KOPT-K1 (cell line): Measurements from ENCODE around the gene NHS.

Experiments
- H3K27ac ChIP-seq: fragments of 200-600 bp; sonication (generic); 2 replicates; pipeline ENCODE4 v1.5.1; 2016; ENCODE audit warnings: antibody characterized with exemption, mild to moderate bottlenecking, low read depth, low read length; ENCODE audit not compliant: poor library complexity, severe bottlenecking
- H3K36me3 ChIP-seq: fragments of 200-600 bp; sonication (generic); 2 replicates; pipeline ENCODE4 v1.5.1; 2017; ENCODE audit warnings: antibody characterized with exemption, mild to moderate bottlenecking, low read length, moderate library complexity; ENCODE audit not compliant: insufficient read depth
- H3K9me3 ChIP-seq: fragments of 200-600 bp; sonication (generic); 2 replicates; pipeline ENCODE4 v1.5.1; 2017; ENCODE audit warnings: antibody characterized with exemption, low read length, mild to moderate bottlenecking; ENCODE audit not compliant: insufficient read depth, poor library complexity, severe bottlenecking

NHS gene

DNA sequence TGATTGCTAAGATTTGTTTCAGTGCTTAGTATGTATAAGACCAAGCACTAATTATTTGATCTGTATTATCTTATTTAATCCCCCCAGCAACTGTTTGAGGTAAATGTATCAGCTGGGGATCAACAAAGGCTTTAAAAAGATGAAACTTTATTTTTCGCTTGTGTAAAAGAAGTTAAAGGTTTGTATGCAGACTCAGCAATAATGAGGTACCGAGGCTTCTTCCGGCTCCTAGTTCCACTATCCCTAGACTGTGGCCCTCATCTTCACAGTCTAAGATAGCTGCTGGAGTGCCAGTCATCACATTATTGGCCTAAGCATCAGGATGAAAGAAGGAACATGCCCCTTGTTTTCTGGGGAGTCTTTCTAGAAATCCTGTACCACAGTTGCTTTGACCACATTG lies 256.6 kb downstream of the NHS start:
- Histone ChIP-seq H3K36me3 (no peaks in the 10 kb centered on the region), H3K27ac (no peak overlapping the region), H3K9me3 (no peaks in the 10 kb centered on the region)

- no peak overlapping the region for H3K27ac ChIP-seq
- no peaks in the 10 kb centered on the region for H3K9me3 ChIP-seq
Observed at GRCh38 chrX:17632942-17633341, 257.9 kb downstream of the NHS start.

DNA sequence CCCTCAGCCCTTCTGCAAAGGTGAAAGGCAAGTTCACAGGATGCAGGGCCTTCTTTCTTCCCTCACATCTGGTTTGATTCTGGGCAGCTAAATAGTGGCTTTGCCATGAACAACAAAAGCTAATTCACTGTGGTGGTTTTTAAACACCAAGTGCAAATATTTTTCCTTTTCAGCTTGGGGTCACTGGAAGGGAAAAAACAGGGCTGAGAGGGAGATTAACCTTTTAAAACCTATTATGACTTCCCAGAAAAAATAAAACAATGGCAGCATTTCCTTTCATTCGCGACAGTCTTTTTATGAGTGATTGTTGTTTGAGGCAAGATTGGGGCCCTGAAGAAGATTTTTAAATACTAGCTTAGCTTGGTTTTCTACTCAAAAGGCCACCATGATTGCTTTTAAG lies 258.5 kb downstream of the NHS start:
- Histone ChIP-seq H3K36me3 (no peaks in the 10 kb centered on the region), H3K9me3 (no peaks in the 10 kb centered on the region), H3K27ac (no peak overlapping the region)

More at GRCh38 chrX:17632942-17633341, 257.9 kb downstream of the NHS start:
- H3K36me3 ChIP-seq = no peaks in the 10 kb centered on the region

- no peaks in the 10 kb centered on the region for H3K36me3 ChIP-seq
- no peak overlapping the region for H3K27ac ChIP-seq
- H3K9me3 ChIP-seq = no peaks in the 10 kb centered on the region
Observed at GRCh38 chrX:17634542-17635207, 259.7 kb downstream of the NHS start.

DNA sequence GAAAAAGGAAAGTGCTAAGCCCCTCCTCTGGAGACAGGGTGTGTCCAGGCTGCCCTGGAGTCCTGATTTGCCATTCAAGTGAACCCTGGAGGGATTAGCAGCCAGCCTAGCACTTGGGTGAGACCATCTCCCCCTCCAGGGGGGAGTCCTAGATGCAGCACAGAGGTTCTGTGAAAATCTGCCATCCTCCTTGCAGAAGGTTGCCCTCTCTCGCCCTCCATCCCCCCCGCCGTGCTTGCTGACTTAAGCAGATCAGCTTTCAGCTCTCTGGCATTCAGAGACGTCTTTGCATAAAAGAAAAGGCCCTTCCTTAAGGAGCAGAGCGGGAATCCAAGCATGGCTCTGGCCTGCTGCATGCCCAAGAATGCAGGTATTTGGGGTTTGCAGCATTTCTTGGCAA lies 260.2 kb downstream of the NHS start:
- no peak overlapping the region for H3K27ac ChIP-seq
- no peaks in the 10 kb centered on the region for H3K9me3 ChIP-seq

DNA sequence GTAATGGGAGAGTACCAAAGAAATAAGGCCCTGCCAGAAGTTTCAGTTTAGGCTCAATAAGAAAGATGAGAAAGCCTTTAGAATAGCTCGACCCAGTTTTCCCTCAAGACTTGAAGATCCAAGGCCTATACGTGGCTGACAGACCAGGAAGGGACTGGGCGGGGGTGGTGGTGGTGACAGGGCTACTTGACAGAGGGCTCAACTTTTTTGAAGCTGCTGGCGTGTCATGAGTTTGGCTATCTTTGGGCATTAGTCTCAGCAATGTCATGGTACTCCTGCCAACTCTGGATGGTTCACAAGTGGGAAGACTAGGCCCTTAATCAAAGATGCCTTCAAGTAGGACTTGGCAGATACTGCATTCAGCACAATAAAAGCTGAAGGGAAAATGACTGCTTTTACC lies 262.2 kb downstream of the NHS start:
- Histone ChIP-seq H3K27ac (no peak overlapping the region), H3K36me3 (no peaks in the 10 kb centered on the region), H3K9me3 (no peaks in the 10 kb centered on the region)

More for the DNA sequence above, 260.2 kb downstream of the NHS start:
- H3K36me3 ChIP-seq = no peaks in the 10 kb centered on the region

DNA sequence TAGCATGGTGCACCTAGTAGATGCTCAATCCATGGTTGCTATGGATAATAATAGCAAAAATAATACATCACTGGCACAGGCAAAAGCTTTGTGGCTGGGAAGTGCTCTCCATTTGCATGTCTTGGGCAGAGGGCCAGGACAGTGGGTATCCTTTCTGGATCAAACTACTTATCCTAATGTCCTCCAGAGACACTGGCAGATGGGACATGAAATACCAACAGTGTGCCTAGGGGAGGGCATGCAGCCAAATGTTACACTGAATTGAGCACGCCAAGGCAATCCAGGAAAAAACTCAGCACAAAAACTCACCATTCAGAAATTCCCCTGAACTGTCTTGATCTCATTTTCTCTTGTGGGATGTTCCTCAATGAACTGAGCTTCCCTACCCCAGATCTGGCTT lies 263.7 kb downstream of the NHS start:
- H3K9me3 ChIP-seq = no peaks in the 10 kb centered on the region

GRCh38 chrX:17642891-17643290 lies 267.9 kb downstream of the NHS start:
- H3K36me3 ChIP-seq = no peaks in the 10 kb centered on the region
- H3K27ac ChIP-seq = no peak overlapping the region
- H3K9me3 ChIP-seq = no peaks in the 10 kb centered on the region

More for the DNA sequence above, 263.7 kb downstream of the NHS start:
- Histone ChIP-seq H3K36me3 (no peaks in the 10 kb centered on the region), H3K27ac (no peak overlapping the region)

DNA sequence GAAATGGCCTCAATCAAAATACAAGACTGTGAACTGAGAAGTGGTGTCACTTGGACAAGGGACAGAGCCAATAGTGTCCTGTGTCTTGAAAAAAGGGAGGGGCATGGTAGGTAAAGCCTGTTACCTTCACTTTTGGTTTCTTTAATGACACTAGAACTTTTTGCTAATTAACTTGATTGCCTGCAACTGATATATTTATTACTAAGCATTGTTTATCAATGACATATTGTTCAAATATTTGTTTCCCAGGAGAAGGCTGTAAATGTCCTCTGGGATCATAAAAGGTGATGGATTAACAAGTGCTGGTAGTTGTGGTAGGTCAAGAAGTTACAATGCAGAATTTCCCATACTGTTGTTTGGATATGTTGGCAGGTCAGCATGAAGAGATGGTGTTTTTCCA lies 268.5 kb downstream of the NHS start:
- Histone ChIP-seq H3K9me3 (no peaks in the 10 kb centered on the region), H3K27ac (no peak overlapping the region), H3K36me3 (no peaks in the 10 kb centered on the region)

DNA sequence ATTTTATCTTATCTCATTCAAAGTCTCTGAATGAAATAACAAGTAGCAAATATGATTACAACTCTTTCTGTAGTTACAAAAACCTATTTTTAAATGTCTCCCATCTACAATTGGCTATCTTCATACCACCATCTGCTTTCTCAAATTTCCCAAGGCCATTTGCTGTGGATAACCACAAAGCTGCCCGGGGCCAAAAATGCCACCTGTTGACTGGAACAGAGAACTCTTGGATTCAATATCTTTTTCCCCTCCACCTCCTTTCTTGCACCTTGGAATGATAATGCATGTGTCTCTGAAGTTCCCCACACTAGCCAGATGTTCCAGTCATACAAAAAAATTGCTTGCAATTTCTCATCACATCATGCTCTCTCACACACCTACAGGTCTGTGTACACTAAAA lies 269.0 kb downstream of the NHS start:
- no peak overlapping the region for H3K27ac ChIP-seq
- no peaks in the 10 kb centered on the region for H3K9me3 ChIP-seq
- no peaks in the 10 kb centered on the region for H3K36me3 ChIP-seq

DNA sequence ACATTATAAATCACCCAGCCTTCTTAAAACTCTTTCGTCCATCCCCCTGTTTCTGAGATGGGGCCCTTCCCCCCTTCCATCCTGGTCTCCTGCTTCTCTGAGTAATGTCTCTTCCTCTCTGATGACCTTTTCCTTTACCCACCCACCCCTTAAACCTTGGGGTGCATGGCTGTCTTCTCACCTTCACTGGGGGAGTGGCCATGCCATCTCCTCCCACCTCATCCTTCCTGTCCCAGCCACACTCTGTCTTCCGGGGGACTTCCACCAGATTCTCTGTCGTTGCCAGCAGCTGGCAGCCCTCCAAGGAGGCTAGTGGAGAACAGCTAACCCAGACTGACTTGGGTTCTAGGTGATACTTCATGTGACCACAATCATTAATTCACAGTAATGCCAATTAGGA lies 279.1 kb downstream of the NHS start:
- H3K9me3 ChIP-seq = no peaks in the 10 kb centered on the region
- no peak overlapping the region for H3K27ac ChIP-seq
- no peaks in the 10 kb centered on the region for H3K36me3 ChIP-seq

DNA sequence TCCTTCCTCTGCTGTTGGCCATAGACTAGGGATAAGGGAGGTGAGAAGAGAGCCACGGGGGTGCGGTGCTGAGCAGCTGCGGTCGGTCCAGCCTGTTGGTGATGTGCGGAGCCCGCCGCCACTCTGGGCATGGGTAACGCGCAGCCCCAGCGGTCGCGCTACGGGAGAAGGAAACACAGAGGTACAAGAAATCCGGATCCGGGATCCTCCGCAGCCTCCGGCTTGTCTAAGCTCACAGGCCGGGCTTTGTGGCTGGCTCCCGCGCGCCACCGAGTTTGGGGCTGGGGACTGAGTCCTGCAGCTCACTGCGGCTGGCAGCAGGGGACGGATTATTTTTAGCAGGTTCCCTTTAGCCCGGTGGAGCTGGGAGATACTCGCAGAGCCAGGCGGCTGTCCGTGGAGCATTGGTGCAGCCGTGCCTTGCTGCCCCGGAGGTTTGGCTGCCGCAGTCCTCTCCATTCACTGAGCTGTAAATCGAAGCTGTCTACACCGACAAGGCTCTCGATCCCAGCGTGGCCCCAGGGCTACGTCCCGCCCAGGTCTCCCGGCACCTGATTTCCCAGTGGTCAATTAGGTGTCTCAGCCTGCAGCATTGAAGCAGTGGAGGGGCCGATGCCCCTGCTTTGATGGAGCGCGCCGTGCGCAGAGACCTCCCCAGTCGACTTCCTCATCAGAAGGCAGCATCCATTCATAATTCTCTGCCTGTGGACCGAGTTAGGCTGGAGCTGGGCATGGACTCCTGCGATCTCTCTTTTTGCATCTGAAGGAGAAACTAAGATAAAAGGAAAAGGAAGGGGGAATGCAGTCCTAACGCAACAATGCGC lies 280.4 kb downstream of the NHS start:
- Histone ChIP-seq H3K9me3 (no peaks in the 10 kb centered on the region), H3K27ac (no peak overlapping the region), H3K36me3 (no peaks in the 10 kb centered on the region)

GRCh38 chrX:17656035-17656418 lies 281.0 kb downstream of the NHS start:
- no peaks in the 10 kb centered on the region for H3K9me3 ChIP-seq
- H3K36me3 ChIP-seq = no peaks in the 10 kb centered on the region
- H3K27ac ChIP-seq = no peak overlapping the region

- Histone ChIP-seq H3K27ac (no peak overlapping the region), H3K9me3 (no peaks in the 10 kb centered on the region)
Observed at GRCh38 chrX:17656556-17656955, 281.6 kb downstream of the NHS start.

DNA sequence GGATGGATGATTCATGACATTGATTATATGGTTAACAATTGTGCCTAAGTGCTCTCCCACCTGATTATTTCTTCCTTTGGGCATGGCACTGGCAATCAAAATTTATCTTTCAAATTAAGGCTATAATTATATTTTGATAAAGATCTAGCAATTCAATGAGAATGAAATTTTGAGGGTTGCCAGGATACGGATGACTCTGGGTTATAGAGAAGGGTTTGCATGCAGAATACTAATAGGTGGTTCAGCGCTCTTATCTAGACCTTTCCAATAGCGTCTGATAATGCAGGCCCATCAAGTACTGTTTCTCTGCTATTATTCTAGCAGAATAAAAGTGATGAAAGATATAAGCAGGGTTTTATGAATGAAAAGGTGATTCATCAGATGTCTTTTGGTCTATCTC lies 287.4 kb downstream of the NHS start:
- H3K27ac ChIP-seq = no peak overlapping the region
- H3K36me3 ChIP-seq = no peaks in the 10 kb centered on the region
- no peaks in the 10 kb centered on the region for H3K9me3 ChIP-seq

More at GRCh38 chrX:17656556-17656955, 281.6 kb downstream of the NHS start:
- H3K36me3 ChIP-seq = no peaks in the 10 kb centered on the region

GRCh38 chrX:17668929-17669328 lies 293.9 kb downstream of the NHS start:
- Histone ChIP-seq H3K9me3 (no peaks in the 10 kb centered on the region), H3K27ac (no peak overlapping the region), H3K36me3 (no peaks in the 10 kb centered on the region)
